Kidney (tissue), 14 donors: ENCODE results near the gene LHB. TPM values are rescaled to one million over a fixed set of nuclear protein-coding genes. Genes with fewer than 3 reads are reported as not detected.

Experiments
- DNase-seq, 5 donors: peaks; one replicate each; pipeline ENCODE4 v3.0.0-alpha.2; 2013 to 2020
- FAIRE-seq: peaks from 2 replicates; lab custom pipeline; 2012; peaks lifted over from hg19 to GRCh38; lab: Jason Lieb, UNC
- H3K27ac ChIP-seq, 2 donors: one replicate each; pipeline ENCODE4 v1.7.0; 2013; ENCODE audit warnings: low read depth in 2 of 2, low read length in 2 of 2, inconsistent platforms in 1 of 2
- H3K27me3 ChIP-seq: one replicate; pipeline ENCODE4 v1.7.1; 2013; ENCODE audit warnings: low read length, inconsistent platforms; ENCODE audit not compliant: control insufficient read depth, insufficient read depth
- H3K36me3 ChIP-seq, 3 donors: one replicate each; pipeline versions ENCODE4 v1.7.0 to v1.7.1; 2013; ENCODE audit warnings: low read length in 3 of 3, control low read depth in 1 of 3, inconsistent platforms in 1 of 3; ENCODE audit not compliant: insufficient read depth in 3 of 3, control insufficient read depth in 2 of 3
- H3K4me1 ChIP-seq, 3 donors: one replicate each; pipeline versions ENCODE4 v1.7.0 to v1.7.1; 2013; ENCODE audit warnings: low read length in 3 of 3, inconsistent platforms in 1 of 3, low read depth in 1 of 3; ENCODE audit not compliant: control insufficient read depth in 2 of 3, insufficient read depth in 2 of 3
- H3K4me3 ChIP-seq, 3 donors: one replicate each; pipeline versions ENCODE4 v1.7.0 to v1.8.1; 2013; ENCODE audit warnings: low read length in 3 of 3, control low read depth in 1 of 3, inconsistent platforms in 1 of 3
- H3K9ac ChIP-seq, 3 donors: one replicate each; pipeline versions ENCODE4 v1.7.0 to v1.7.1; 2013; ENCODE audit warnings: low read length in 3 of 3, control low read depth in 1 of 3, inconsistent platforms in 1 of 3
- H3K9me3 ChIP-seq, 3 donors: one replicate each; pipeline versions ENCODE4 v1.7.0 to v1.7.1; 2013; ENCODE audit warnings: low read length in 3 of 3, control low read depth in 1 of 3, inconsistent platforms in 1 of 3; ENCODE audit not compliant: control insufficient read depth in 2 of 3, insufficient read depth in 1 of 3
- intact Hi-C: fragments of 100-400 bp; cut with DNase I; formaldehyde crosslinking; loops from one replicate; pipeline ENCODE4 v1.11.1; 2022
- polyA plus RNA-seq: library from polyadenylated mRNA; stranded (reverse); fragments of 350-450 nt; fragmentation: Illumina TruSeq; extraction: RNeasy Lipid Tissue Mini Kit (QIAGEN cat#74804); gene quantifications from one replicate; pipeline ENCODE4 v1.2.3, GENCODE V29; 2014; ENCODE audit warnings: low read depth, low replicate concordance; ENCODE audit not compliant: insufficient read depth
- total RNA-seq: library from RNA; stranded (reverse); fragmentation: NEBNext Ultra II Directional; extraction: Animal tissue kit (Norgen Biotek cat#: 25700); gene quantifications from one replicate; pipeline ENCODE4 v1.2.1, GENCODE V29; 2021
- TF ChIP-seq, protein P1 (sequence below): IDR thresholded peaks from 3 replicates; pipeline ENCODE4 v1.5.1; 2012; ENCODE audit warnings: mild to moderate bottlenecking, moderate library complexity, borderline replicate concordance; ENCODE audit not compliant: insufficient read depth; ENCODE audit errors: extremely low read depth
- donor health status: control.
- donor health status: control.
- donor health status: control.
- donor health status: control.
- donor health status: control.
- donor health status: DM: yes; HTN: yes; CAD: no.
- donor health status: Normal renal cell carcinoma (clear cell type).

The LHB gene
- total and polyA plus RNA-seq, 2 donors from 2014 or later, result not detected

DNA sequence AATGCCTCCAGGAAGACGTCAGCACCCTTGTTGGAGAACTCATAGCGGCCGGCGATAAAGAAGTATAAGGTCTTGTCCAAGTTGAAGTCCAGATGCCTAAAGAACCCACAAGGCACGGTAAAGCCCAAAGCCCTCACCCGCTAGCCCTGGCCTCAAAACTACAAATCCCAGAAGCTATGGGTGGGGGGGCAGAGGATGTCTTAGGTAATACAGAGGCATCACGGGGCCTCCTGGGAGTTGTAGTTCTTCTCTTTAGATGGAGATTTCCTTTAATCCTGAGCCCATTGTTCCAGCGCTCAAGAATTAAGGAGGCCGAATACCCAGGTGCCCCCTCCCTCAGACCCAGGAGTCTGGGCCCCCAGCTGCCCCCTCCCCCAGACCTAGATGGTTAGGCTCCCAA is 34.6 kb downstream of the LHB start:
- TF ChIP-seq, protein P1, sequence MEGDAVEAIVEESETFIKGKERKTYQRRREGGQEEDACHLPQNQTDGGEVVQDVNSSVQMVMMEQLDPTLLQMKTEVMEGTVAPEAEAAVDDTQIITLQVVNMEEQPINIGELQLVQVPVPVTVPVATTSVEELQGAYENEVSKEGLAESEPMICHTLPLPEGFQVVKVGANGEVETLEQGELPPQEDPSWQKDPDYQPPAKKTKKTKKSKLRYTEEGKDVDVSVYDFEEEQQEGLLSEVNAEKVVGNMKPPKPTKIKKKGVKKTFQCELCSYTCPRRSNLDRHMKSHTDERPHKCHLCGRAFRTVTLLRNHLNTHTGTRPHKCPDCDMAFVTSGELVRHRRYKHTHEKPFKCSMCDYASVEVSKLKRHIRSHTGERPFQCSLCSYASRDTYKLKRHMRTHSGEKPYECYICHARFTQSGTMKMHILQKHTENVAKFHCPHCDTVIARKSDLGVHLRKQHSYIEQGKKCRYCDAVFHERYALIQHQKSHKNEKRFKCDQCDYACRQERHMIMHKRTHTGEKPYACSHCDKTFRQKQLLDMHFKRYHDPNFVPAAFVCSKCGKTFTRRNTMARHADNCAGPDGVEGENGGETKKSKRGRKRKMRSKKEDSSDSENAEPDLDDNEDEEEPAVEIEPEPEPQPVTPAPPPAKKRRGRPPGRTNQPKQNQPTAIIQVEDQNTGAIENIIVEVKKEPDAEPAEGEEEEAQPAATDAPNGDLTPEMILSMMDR, result no peak
- Histone ChIP-seq H3K9me3 (no peaks in the 10 kb centered on the region), H3K27ac (no peak overlapping the region), H3K36me3 (peaks cover 3 to 39% (median 20%) of the 10 kb centered on the region in 3 donors), H3K4me3 (no peak overlapping the region), H3K4me1 (no peaks in the 10 kb centered on the region), H3K27me3 (no peaks in the 10 kb centered on the region), H3K9ac (no peak overlapping the region)
- no peak for DNase-seq
- intact Hi-C loops, result no loop called here
- no peak for FAIRE-seq

DNA sequence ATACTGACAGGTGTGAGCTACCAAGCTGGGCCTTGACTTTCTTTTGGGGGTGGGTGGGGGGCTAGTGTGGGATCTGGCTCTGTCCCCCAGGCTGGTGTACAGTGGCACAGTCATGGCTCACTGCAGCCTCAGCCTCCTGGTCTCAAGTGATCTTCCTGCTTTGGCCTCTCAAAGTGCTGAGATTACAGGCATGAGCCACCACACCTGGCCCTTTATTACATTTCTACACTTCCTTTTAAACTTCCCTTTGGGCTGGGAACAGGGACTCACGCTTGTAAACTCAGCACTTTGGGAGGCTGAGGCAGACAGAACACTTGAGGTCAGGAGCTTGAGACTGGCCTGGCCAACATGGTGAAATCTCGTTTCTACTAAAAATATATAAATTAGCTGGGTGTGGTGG is 39.8 kb downstream of the LHB start:
- DNase-seq (no peak), FAIRE-seq (no peak)
- H3K36me3 ChIP-seq, result peaks cover 0 to 19% (median 12%) of the 10 kb centered on the region in 3 donors
- H3K4me1 ChIP-seq, result no peaks in the 10 kb centered on the region
- H3K9ac ChIP-seq, result no peak overlapping the region
- intact Hi-C loops, result loop anchor here (10.0 kb wide), 1 partner anchor 182 kb away; no protein-coding TSS in a partner anchor
- H3K4me3 ChIP-seq, result no peak overlapping the region
- TF ChIP-seq, protein P1, result no peak
- H3K9me3 ChIP-seq, result no peaks in the 10 kb centered on the region
- H3K27me3 ChIP-seq, result no peaks in the 10 kb centered on the region
- no peak overlapping the region for H3K27ac ChIP-seq

GRCh38 chr19:48975947-48976847 is 40.7 kb downstream of the LHB start:
- H3K27ac ChIP-seq, result no peak overlapping the region

More at GRCh38 chr19:48975947-48976847, 40.7 kb downstream of the LHB start:
- peak in 3 of 5 donors; percentile 53 to 65 (median 65) for DNase-seq
- Histone ChIP-seq H3K4me1 (no peaks in the 10 kb centered on the region), H3K9me3 (no peaks in the 10 kb centered on the region), H3K4me3 (no peak overlapping the region), H3K27me3 (no peaks in the 10 kb centered on the region), H3K36me3 (peaks cover 0 to 19% (median 12%) of the 10 kb centered on the region in 3 donors), H3K9ac (no peak overlapping the region)
- intact Hi-C loops, result loop anchor here (10.0 kb wide), 1 partner anchor 181 kb away; no protein-coding TSS in a partner anchor
- TF ChIP-seq, protein P1, result no peak
- no peak for FAIRE-seq
